AG04449 (cell line): ENCODE measurements around the gene NCKAP5L.
"Not testable (repeated sequence)": the region's sequence is repeated elsewhere in the genome, so short reads cannot be mapped to it uniquely, and the experiment has no call there.

Source experiments
- CTCF ChIA-PET: fragments of 350-600 bp; formaldehyde crosslinking; extraction: SDS; loops from one replicate; lab custom pipeline; 2021; ENCODE audit warnings: antibody characterized with exemption; lab: Yijun Ruan, JAX
- POLR2A ChIA-PET: fragments of 400-600, 350-600 bp; formaldehyde crosslinking; extraction: SDS; loops from one replicate; lab custom pipeline; 2020; ENCODE audit warnings: antibody characterized with exemption, inconsistent platforms; lab: Yijun Ruan, JAX
- DNase-seq: peaks from one replicate; pipeline ENCODE4 v3.0.0-alpha.2; 2010; ENCODE audit warnings: low read depth, low spot score
- H3K4me3 ChIP-seq: 2 replicates; pipeline ENCODE4 v1.5.1; 2011; ENCODE audit warnings: low read depth, mild to moderate bottlenecking, control low read depth, low read length
- TF ChIP-seq, protein P1 (sequence below): IDR thresholded peaks from one replicate; pipeline ENCODE4 v1.5.1; 2011; ENCODE audit warnings: mild to moderate bottlenecking, moderate library complexity, low read length, control low read depth, inconsistent platforms; ENCODE audit not compliant: insufficient read depth; ENCODE audit errors: missing control alignments

Gene NCKAP5L

DNA sequence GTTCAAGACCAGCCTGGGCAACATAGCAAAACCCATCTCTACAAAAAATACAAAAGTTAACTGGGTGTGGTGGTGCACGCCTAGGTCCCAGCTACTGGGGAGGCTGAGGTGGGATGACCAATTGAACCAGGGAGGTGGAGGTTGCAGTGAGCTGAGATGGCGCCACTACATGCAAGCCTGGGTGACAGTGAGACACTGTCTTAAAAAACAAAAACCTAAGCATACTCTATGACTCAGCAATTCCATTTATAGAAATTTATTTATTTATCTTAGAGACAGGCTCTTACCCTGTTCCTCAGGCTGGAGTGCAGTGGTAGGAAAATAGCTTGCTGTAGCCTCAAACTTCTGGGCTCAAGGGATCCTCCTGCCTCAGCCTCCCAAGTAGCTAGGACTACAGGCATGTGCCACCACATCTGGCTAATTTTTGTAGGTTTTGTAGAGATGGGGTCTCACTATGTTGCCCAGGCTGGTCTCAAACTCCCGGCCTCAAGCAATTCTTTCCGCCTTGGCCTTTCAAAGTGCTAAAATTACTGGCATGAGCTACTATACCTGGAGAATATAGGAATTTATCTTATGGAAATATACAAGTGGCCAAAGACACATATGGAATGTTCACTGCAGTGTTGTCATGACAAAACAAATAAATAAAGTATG lies 43.3 kb downstream of the NCKAP5L start:
- no peak for DNase-seq
- TF ChIP-seq, protein P1, sequence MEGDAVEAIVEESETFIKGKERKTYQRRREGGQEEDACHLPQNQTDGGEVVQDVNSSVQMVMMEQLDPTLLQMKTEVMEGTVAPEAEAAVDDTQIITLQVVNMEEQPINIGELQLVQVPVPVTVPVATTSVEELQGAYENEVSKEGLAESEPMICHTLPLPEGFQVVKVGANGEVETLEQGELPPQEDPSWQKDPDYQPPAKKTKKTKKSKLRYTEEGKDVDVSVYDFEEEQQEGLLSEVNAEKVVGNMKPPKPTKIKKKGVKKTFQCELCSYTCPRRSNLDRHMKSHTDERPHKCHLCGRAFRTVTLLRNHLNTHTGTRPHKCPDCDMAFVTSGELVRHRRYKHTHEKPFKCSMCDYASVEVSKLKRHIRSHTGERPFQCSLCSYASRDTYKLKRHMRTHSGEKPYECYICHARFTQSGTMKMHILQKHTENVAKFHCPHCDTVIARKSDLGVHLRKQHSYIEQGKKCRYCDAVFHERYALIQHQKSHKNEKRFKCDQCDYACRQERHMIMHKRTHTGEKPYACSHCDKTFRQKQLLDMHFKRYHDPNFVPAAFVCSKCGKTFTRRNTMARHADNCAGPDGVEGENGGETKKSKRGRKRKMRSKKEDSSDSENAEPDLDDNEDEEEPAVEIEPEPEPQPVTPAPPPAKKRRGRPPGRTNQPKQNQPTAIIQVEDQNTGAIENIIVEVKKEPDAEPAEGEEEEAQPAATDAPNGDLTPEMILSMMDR, result no peak
- CTCF ChIA-PET, result interaction anchor here (1.2 kb wide), 1 partner anchor 54 kb away, joined by 3 read pairs; no protein-coding TSS in a partner anchor
- H3K4me3 ChIP-seq, result no peak overlapping the region
- POLR2A ChIA-PET, result no interaction called here

DNA sequence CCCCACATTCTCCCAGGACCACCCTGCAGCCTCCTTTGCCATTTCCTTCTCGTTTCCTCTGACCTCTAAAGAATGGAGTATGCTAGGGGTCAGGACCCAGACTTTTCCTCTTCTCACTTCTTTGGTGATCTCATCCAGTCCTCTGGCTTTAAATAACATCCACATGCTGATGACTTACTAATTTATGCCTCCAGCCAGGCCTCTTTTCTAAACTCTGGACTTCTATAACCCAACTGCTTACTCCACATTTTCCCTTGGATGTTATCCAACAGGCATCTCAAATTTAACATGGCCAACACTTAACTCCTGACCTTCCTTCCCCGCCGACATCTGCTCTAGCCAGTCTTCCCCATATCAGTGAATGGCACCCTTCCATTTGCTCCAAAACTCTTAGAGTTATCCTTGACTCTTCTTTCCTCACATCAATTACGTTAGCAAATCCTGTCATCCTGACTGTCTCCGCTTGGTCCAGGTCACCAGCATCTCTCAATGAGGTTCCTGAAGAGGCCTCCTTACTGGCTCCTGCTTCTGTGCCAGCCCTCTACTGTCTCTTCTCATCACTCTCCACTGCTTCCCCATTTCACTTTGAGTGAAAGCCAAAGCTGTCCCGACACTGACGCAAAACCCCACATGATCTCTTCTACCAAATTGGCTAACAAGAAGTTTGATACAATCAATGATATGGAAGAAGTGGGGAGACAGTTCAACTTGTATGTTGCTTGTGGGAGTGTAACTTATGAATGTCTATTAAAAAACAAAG lies 44.1 kb downstream of the NCKAP5L start:
- ChIA-PET POLR2A (interaction anchor here (0.7 to 1.0 kb wide), 2 partner anchors 36 to 38 kb away, joined by 3 read pairs; no protein-coding TSS in a partner anchor), CTCF (interaction anchor here (0.9 to 1.7 kb wide), 6 partner anchors 20 to 183 kb away, joined by 3 to 10 read pairs (median 4); no protein-coding TSS in a partner anchor)
- peak; percentile 33 for DNase-seq
- TF ChIP-seq, protein P1, result no peak
- H3K4me3 ChIP-seq, result no peak overlapping the region

DNA sequence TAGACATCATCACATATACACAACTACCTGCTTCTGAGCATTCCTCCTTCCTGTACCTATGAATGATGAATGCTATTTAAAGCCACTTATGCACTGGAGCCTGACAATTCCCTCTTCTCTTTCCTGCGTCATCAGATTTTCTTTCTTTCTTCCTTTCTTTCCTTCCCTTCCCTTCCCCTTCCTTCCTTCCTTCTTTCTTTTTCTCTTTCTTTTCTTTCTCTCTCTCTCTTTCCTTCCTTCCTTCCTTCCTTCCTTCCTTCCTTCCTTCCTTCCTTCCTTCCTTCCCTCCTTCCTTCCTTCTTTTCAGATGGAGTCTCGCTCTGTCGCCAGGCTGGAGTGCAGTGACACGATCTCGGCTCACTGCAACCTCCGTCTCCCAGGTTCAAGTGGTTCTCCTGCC lies 47.3 kb downstream of the NCKAP5L start:
- POLR2A ChIA-PET, DNase-seq, H3K4me3 ChIP-seq: not testable (repeated sequence)
- CTCF ChIA-PET, result interaction anchor here (0.8 to 1.6 kb wide), 4 partner anchors 58 to 257 kb away, joined by 3 to 6 read pairs (median 4); no protein-coding TSS in a partner anchor

DNA sequence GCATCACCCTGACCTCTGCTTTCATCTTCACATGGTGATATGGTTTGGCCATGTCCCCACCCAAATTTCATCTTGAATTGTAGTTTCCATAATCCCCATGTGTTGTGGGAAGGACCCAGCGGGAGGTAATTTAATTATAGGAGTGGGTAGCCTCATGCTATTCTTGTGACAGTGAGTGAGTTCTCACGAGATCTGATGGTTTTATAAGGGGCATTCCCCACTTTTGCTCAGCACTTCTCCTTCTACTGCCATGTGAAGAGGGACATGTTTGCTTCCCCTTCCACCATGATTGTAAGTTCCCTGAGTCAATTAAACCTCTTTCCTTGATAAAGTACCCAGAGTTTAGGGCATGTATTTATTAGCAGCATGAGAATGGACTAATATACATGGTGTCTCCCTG lies 48.6 kb downstream of the NCKAP5L start:
- TF ChIP-seq, protein P1, result no peak
- no peak overlapping the region for H3K4me3 ChIP-seq
- DNase-seq, result no peak
- ChIA-PET POLR2A (no interaction called here), CTCF (interaction anchor here (1.4 to 3.5 kb wide), 4 partner anchors 53 to 258 kb away, joined by 3 to 98 read pairs (median 21); no protein-coding TSS in a partner anchor)

DNA sequence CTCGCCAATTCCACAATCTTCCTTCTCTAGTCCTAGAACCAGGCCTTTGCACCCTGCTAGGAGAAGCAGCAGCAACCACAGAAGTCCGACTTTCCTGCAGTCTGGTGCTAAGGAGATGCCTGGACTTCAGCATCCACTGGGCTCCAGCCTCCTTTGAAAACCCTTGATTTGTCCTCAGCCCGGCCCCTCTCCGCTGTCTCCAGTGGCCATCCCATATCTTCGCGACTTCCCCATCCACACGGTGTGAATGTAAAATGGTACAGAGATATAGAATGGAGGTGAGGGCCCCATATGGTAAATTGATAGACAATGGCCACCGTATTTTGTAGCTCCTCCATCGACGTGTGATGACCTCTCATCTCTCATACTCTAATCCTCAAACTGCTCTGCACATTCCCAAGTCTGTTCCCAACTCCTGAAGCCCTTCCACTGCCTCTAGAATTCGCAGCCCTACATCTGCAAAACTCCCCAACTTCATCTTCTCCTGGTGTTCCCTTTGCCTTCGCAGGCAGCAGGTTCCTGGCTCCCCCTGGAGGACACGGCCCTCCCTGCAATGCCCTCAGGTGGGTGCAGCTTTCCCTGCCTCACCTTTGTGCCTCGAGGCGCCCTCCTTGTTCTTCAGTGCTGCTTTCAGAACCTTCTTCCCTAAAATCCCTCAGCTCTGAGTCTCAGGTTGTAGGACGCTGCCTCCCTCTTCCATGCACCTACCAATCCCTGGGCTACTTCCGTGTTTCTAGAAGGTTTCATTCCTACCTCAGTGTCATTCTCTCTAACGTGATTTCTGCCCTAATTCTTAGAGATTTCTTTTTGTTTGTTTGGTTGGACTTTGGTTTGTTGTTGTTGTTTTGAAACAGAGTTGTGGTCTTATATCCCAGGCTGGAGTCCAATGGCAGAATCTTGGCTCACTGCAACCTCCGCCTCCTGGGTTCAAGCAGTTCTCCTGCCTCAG lies 50.1 kb downstream of the NCKAP5L start:
- ChIA-PET CTCF (interaction anchor here (0.6 to 3.5 kb wide), 43 partner anchors 11 to 305 kb away, joined by 3 to 98 read pairs (median 5); partner anchors contain the start of genes BCDIN3D, NCKAP5L and TMBIM6), POLR2A (interaction anchor here (0.7 to 1.1 kb wide), 2 partner anchors 50 to 57 kb away, joined by 3 to 4 read pairs; partner anchors contain the start of gene NCKAP5L)
- DNase-seq, result no peak
- no peak overlapping the region for H3K4me3 ChIP-seq
- TF ChIP-seq, protein P1, result peak; percentile 93

DNA sequence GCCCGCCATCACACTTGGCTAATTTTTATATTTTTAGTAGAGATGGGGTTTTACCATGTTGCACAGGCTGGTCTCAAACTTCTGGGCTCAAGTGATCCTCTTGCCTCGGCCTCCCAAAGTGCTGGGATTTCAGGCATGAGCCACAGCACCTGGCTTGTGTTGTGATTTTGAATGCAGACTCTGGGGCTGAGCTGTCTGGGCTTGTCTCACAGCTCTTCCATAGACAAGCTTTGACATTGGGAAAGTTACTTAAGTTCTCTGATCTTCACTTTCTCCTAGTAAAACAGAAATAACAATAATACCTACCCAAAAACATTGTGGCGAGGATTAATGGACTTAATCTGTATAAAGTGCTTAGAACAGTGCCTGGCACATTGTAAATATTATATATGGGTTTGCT lies 50.9 kb downstream of the NCKAP5L start:
- ChIA-PET CTCF (interaction anchor here (0.6 to 3.5 kb wide), 40 partner anchors 10 to 306 kb away, joined by 3 to 98 read pairs (median 6); partner anchors contain the start of genes BCDIN3D, NCKAP5L and TMBIM6), POLR2A (interaction anchor here (1.1 kb wide), 1 partner anchor 51 kb away, joined by 4 read pairs; the partner anchor contains the start of gene NCKAP5L)
- no peak overlapping the region for H3K4me3 ChIP-seq
- TF ChIP-seq, protein P1, result no peak
- DNase-seq, result no peak
